Left lung (tissue), 10 donors: ENCODE measurements around the gene GPC3. TPM values are rescaled to one million over a fixed set of nuclear protein-coding genes. Genes with fewer than 3 reads are reported as not detected.

Experiments used
- ATAC-seq: fragments of 200-7000 bp; cut with Tn5 transposase; one replicate; pipeline ENCODE4 v1.9.1; 2020; ENCODE audit warnings: moderate library complexity
- DNase-seq, 4 donors: peaks; one replicate each; pipeline ENCODE4 v3.0.0-alpha.2; 2013 to 2020
- H3K27ac ChIP-seq, 2 donors: fragments of 200-600 bp; sonication (generic) in 1 of 2; one replicate each; pipeline versions ENCODE4 v1.5.0 to v1.8.0; 2020 to 2021
- H3K27me3 ChIP-seq, 2 donors: fragments of 200-600 bp; sonication (generic) in 1 of 2; one replicate each; pipeline versions ENCODE4 v1.5.0 to v1.8.0; 2020 to 2021
- H3K36me3 ChIP-seq, 2 donors: fragments of 200-600 bp; sonication (generic) in 1 of 2; one replicate each; pipeline versions ENCODE4 v1.5.0 to v1.8.0; 2020 to 2021
- H3K4me1 ChIP-seq, 2 donors: fragments of 200-600 bp; one replicate each; pipeline ENCODE4 v1.8.0; 2021
- H3K4me3 ChIP-seq, 2 donors: fragments of 200-600 bp; sonication (generic) in 1 of 2; one replicate each; pipeline versions ENCODE4 v1.5.0 to v1.8.0; 2020 to 2021; ENCODE audit warnings: mild to moderate bottlenecking in 1 of 2
- H3K9me3 ChIP-seq, 2 donors: fragments of 200-600 bp; sonication (generic) in 1 of 2; one replicate each; pipeline versions ENCODE4 v1.5.0 to v1.8.0; 2020 to 2021
- CTCF ChIP-seq, 2 donors: fragments of 200-600 bp; sonication (generic) in 1 of 2; IDR thresholded peaks; one replicate each; pipeline versions ENCODE4 v1.5.0 to v1.8.0; 2021; ENCODE audit warnings: antibody characterized with exemption in 2 of 2
- intact Hi-C, 2 donors: fragments of 100-400 bp; cut with DNase I; formaldehyde crosslinking; loops; one replicate each; pipeline versions ENCODE4 v1.11.2 to v1.14.2; 2022
- polyA plus RNA-seq, 6 donors: library from polyadenylated mRNA; unstranded; fragments of 120-200 nt; gene quantifications; one replicate each; pipeline ENCODE4 v1.2.1, GENCODE V29; 2013; ENCODE audit not compliant: insufficient read length in 6 of 6
- total RNA-seq, 2 donors: library from RNA; stranded (reverse); fragmentation: NEBNext Ultra II Directional; extraction: Animal tissue kit (Norgen Biotek cat#: 25700); gene quantifications; one replicate each; pipeline ENCODE4 v1.2.1, GENCODE V29; 2021
- donor health status: DM: no; HTN: yes; CAD: no.
- donor health status: DM: no; HTN: no; CAD: no.

Gene GPC3
- total and polyA plus RNA-seq, 8 donors = 42.1 to 581 (median 448) TPM

- no peak for ATAC-seq
- peaks cover 0 to 8% of the 10 kb centered on the region in 2 donors for H3K27me3 ChIP-seq
- H3K9me3 ChIP-seq = no peaks in the 10 kb centered on the region
- no peak overlapping the region for H3K4me3 ChIP-seq
- intact Hi-C loops = no loop called here
- TF ChIP-seq CTCF (IDR thresholded peaks at IDR 0.05) = no peak
- no peaks in the 10 kb centered on the region for H3K4me1 ChIP-seq
- no peak overlapping the region for H3K27ac ChIP-seq
- H3K36me3 ChIP-seq = no peaks in the 10 kb centered on the region
- DNase-seq = no peak
These were observed 230.7 kb downstream of the GPC3 start for GRCh38 chrX:133754657-133755056.

GRCh38 chrX:133749951-133750350 lies 235.4 kb downstream of the GPC3 start:
- H3K4me3 ChIP-seq = no peak overlapping the region
- no peak for TF ChIP-seq CTCF (IDR thresholded peaks at IDR 0.05)
- peaks cover 0 to 3% of the 10 kb centered on the region in 2 donors for H3K27me3 ChIP-seq
- no peaks in the 10 kb centered on the region for H3K9me3 ChIP-seq
- ATAC-seq (no peak), DNase-seq (no peak)
- H3K36me3 ChIP-seq = no peaks in the 10 kb centered on the region
- no peaks in the 10 kb centered on the region for H3K4me1 ChIP-seq
- H3K27ac ChIP-seq = no peak overlapping the region
- intact Hi-C loops = no loop called here

GRCh38 chrX:133749370-133749769 lies 236.0 kb downstream of the GPC3 start:
- intact Hi-C loops = no loop called here
- no peaks in the 10 kb centered on the region for H3K9me3 ChIP-seq
- H3K36me3 ChIP-seq = no peaks in the 10 kb centered on the region
- H3K4me1 ChIP-seq = no peaks in the 10 kb centered on the region
- H3K27ac ChIP-seq = no peak overlapping the region
- ATAC-seq (no peak), DNase-seq (peak in 1 of 4 donors; percentile 5)
- H3K27me3 ChIP-seq = peaks cover 0 to 3% of the 10 kb centered on the region in 2 donors
- H3K4me3 ChIP-seq = no peak overlapping the region
- no peak for TF ChIP-seq CTCF (IDR thresholded peaks at IDR 0.05)

GRCh38 chrX:133747196-133747595 lies 238.2 kb downstream of the GPC3 start:
- H3K4me3 ChIP-seq = no peak overlapping the region
- H3K27ac ChIP-seq = no peak overlapping the region
- H3K4me1 ChIP-seq = no peaks in the 10 kb centered on the region
- ATAC-seq (no peak), DNase-seq (no peak)
- no peak for TF ChIP-seq CTCF (IDR thresholded peaks at IDR 0.05)
- no peaks in the 10 kb centered on the region for H3K36me3 ChIP-seq
- H3K27me3 ChIP-seq = peaks cover 0 to 3% of the 10 kb centered on the region in 2 donors
- H3K9me3 ChIP-seq = no peaks in the 10 kb centered on the region
- intact Hi-C loops = no loop called here

GRCh38 chrX:133746593-133746992 lies 238.8 kb downstream of the GPC3 start:
- ATAC-seq (no peak), DNase-seq (no peak)
- intact Hi-C loops = no loop called here
- H3K27ac ChIP-seq = no peak overlapping the region
- H3K4me3 ChIP-seq = no peak overlapping the region
- TF ChIP-seq CTCF (IDR thresholded peaks at IDR 0.05) = no peak
- H3K4me1 ChIP-seq = no peaks in the 10 kb centered on the region
- H3K27me3 ChIP-seq = peaks cover 0 to 2% of the 10 kb centered on the region in 2 donors
- no peaks in the 10 kb centered on the region for H3K9me3 ChIP-seq
- no peaks in the 10 kb centered on the region for H3K36me3 ChIP-seq
